Glutamatergic neuron (in vitro differentiated cells): ENCODE results near the gene CDH9. TPM values are rescaled to one million over a fixed set of nuclear protein-coding genes. Genes with fewer than 3 reads are reported as not detected.

Experiments
- DNase-seq: peaks from one replicate; pipeline ENCODE4 v3.0.0; 2022
- H3K27ac Mint-ChIP-seq: one replicate; pipeline ENCODE4 v1.8.0; 2020; ENCODE audit warnings: mild to moderate bottlenecking, mixed read lengths, inconsistent platforms; ENCODE audit not compliant: unreplicated experiment
- H3K27me3 Mint-ChIP-seq: one replicate; pipeline ENCODE4 v1.8.0; 2020; ENCODE audit warnings: mild to moderate bottlenecking, moderate library complexity, mixed read lengths, inconsistent platforms; ENCODE audit not compliant: unreplicated experiment
- H3K36me3 Mint-ChIP-seq: one replicate; pipeline ENCODE4 v1.8.0; 2020; ENCODE audit warnings: mild to moderate bottlenecking, mixed read lengths, inconsistent platforms; ENCODE audit not compliant: unreplicated experiment
- H3K4me1 Mint-ChIP-seq: one replicate; pipeline ENCODE4 v1.8.0; 2020; ENCODE audit warnings: mild to moderate bottlenecking, low read depth, mixed read lengths, inconsistent platforms; ENCODE audit not compliant: unreplicated experiment
- H3K4me3 Mint-ChIP-seq: one replicate; pipeline ENCODE4 v1.8.0; 2020; ENCODE audit warnings: mild to moderate bottlenecking, mixed read lengths, inconsistent platforms; ENCODE audit not compliant: unreplicated experiment
- H3K9me3 Mint-ChIP-seq: one replicate; pipeline ENCODE4 v1.8.0; 2020; ENCODE audit warnings: mild to moderate bottlenecking, moderate library complexity, mixed read lengths, inconsistent platforms; ENCODE audit not compliant: unreplicated experiment
- long read RNA-seq: library from polyadenylated mRNA; unstranded; transcript quantifications from one replicate; pipeline ENCODE4 v2.0.0, GENCODE V29; 2020; ENCODE audit not compliant: unreplicated experiment
- total RNA-seq: library from RNA; stranded (reverse); fragmentation: NEBNext Ultra II Directional; extraction: Animal tissue kit (Norgen Biotek cat#: 25700); gene quantifications from one replicate; pipeline ENCODE4 v1.2.1, GENCODE V29; 2021; ENCODE audit not compliant: unreplicated experiment
- TF ChIP-seq, protein P1 (sequence below): fragments of 200-600 bp; sonication (generic); IDR thresholded peaks from one replicate; pipeline ENCODE4 v1.5.0; 2021; ENCODE audit not compliant: partially characterized antibody, unreplicated experiment

CDH9 gene, protein sequence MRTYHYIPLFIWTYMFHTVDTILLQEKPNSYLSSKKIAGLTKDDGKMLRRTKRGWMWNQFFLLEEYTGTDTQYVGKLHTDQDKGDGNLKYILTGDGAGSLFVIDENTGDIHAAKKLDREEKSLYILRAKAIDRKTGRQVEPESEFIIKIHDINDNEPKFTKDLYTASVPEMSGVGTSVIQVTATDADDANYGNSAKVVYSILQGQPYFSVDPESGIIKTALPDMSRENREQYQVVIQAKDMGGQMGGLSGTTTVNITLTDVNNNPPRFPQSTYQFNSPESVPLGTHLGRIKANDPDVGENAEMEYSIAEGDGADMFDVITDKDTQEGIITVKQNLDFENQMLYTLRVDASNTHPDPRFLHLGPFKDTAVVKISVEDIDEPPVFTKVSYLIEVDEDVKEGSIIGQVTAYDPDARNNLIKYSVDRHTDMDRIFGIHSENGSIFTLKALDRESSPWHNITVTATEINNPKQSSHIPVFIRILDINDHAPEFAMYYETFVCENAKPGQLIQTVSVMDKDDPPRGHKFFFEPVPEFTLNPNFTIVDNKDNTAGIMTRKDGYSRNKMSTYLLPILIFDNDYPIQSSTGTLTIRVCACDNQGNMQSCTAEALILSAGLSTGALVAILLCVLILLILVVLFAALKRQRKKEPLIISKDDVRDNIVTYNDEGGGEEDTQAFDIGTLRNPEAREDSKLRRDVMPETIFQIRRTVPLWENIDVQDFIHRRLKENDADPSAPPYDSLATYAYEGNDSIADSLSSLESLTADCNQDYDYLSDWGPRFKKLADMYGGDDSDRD
- total RNA-seq = 3.6 TPM
- long read RNA-seq, partial matches to known transcripts = 1 of 3 reads
- long read RNA-seq, other reads (novel, unspliced or antisense) = 2 of 3 reads

DNA sequence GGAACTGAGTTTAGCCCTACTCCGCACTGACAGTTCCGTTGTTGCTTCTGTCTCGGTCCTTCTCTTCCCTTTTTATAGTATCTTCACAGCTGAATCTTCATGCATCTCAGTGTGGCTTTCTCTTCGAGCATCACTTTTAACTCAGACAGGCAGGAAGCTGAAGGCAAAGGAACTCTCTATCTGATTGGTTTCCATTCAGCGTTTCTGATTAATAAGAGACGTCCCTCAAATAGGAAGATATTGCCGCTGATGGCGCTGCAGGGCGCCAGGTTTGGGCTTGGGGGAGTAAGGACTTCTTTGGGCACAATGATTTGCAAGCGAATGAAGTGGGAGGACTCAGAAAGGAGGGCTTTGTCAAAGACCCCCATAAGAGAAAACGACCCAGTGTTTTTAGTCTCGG, at the start of gene CDH9:
TSS of gene CDH9 (minus strand) at position 111 of the 400 bp plus-strand sequence. CDS start 50,253 bp downstream, outside the sequence.
- Mint-ChIP-seq H3K27me3 (no peaks in the 10 kb centered on the region), H3K36me3 (no peaks in the 10 kb centered on the region), H3K4me3 (peak within 1 kb of the TSS; percentile 77), H3K27ac (no peak within 1 kb of the TSS), H3K4me1 (peaks cover 16% of the 10 kb centered on the region), H3K9me3 (no peaks in the 10 kb centered on the region)
- DNase-seq = peak; percentile 14
- TF ChIP-seq, protein P1, sequence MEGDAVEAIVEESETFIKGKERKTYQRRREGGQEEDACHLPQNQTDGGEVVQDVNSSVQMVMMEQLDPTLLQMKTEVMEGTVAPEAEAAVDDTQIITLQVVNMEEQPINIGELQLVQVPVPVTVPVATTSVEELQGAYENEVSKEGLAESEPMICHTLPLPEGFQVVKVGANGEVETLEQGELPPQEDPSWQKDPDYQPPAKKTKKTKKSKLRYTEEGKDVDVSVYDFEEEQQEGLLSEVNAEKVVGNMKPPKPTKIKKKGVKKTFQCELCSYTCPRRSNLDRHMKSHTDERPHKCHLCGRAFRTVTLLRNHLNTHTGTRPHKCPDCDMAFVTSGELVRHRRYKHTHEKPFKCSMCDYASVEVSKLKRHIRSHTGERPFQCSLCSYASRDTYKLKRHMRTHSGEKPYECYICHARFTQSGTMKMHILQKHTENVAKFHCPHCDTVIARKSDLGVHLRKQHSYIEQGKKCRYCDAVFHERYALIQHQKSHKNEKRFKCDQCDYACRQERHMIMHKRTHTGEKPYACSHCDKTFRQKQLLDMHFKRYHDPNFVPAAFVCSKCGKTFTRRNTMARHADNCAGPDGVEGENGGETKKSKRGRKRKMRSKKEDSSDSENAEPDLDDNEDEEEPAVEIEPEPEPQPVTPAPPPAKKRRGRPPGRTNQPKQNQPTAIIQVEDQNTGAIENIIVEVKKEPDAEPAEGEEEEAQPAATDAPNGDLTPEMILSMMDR = no peak

DNA sequence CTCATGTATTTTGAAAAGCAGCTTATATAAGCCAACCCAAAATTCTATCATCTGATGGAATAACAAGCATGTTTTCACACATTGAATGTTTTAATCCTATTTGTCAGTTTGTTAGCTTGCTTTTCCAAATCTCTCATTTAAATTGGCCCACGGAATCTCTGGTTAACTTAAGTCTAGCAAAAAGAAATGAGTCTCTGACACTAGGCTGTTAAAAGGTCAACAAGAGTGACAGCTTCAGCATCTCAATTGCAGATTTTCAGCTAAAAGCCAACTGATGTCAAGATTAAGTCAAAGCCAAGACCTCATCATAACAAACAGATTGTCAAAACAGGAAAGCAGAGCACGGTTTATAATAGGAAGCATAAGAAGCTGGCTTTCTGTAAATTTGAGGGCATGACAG, 49.4 kb upstream of the CDH9 start:
- Mint-ChIP-seq H3K4me3 (no peak overlapping the region), H3K4me1 (peaks cover 13% of the 10 kb centered on the region), H3K36me3 (no peaks in the 10 kb centered on the region), H3K27ac (no peak overlapping the region), H3K9me3 (no peaks in the 10 kb centered on the region), H3K27me3 (peaks cover 2% of the 10 kb centered on the region)
- TF ChIP-seq, protein P1 = no peak
- DNase-seq = no peak

DNA sequence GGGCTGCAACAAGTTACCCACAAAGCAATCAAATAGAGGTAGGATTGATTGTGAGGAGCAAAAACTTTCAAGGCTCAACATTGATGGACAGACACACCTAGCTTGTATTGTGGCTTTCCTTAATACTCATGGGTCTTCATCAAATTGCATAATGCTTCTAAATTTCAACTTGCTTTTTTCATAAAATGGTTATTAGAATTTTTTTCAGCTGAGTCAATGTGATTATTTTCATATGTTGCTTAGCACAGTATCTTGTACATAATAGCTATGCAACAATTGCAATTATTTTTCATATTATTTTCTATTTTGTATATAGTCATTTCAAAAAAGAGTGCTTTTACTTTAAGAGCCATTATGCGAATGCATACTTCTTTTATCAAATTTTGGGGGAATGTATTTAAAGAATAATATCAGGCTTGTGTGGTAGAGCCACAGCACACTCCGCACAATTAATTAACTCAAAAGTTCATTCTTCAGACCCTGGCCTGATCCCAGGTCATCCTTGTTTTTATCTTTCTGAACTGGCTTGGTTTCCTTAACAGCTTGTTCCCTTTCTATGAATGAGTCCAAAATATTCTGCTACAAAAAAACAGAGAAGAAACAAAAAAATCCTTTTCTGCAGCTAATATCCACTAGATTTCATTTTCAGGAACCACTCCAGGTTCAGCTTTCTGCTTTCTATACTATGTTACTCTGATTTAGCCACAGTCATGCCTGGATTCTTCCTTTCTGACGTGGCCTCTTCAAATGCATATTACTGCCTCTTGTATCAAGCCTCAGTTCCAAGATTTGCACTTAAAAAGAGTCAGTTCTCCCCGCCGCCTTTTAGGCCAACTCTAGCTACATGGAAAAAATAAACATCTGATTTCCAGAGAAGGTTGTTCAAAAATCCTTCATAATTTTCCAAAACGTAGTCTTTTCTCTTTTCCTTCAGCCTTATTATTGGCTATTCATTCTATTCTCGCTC, 45.3 kb upstream of the CDH9 start:
- Mint-ChIP-seq H3K27ac (no peak overlapping the region), H3K36me3 (peaks cover 4% of the 10 kb centered on the region)

DNA sequence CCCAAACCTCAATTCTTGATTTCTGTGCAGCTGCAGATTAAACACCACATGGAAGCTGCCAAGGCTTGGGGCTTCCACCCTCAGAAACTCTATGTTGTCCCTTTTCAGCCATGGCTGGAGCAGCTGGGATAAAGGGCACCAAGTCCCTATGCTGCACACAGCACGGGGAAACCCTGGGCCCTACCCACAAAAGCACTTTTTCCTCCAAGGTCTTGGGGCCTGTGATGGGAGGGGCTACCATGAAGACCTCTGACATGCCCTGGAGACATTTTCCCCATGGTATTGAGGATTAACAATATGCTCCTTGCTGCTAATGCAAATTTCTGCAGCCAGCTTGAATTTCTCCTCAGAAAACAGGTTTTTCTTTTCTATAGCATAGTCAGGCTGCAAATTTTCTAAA, 41.8 kb upstream of the CDH9 start:
- H3K9me3 Mint-ChIP-seq = peaks cover 2% of the 10 kb centered on the region
- TF ChIP-seq, protein P1 = no peak
- H3K4me1 Mint-ChIP-seq = no peaks in the 10 kb centered on the region
- H3K27ac Mint-ChIP-seq = no peak overlapping the region
- no peaks in the 10 kb centered on the region for H3K27me3 Mint-ChIP-seq
- H3K4me3 Mint-ChIP-seq = no peak overlapping the region
- H3K36me3 Mint-ChIP-seq = peaks cover 10% of the 10 kb centered on the region
- no peak for DNase-seq

More for the DNA sequence above, 45.3 kb upstream of the CDH9 start:
- no peak for DNase-seq
- Mint-ChIP-seq H3K9me3 (peaks cover 2% of the 10 kb centered on the region), H3K27me3 (no peaks in the 10 kb centered on the region), H3K4me3 (no peak overlapping the region), H3K4me1 (peaks cover 2% of the 10 kb centered on the region)
- TF ChIP-seq, protein P1 = no peak
